GM21825 (cell line): ENCODE results near the gene GPR108.
"Not testable (repeated sequence)": the region's sequence is repeated elsewhere in the genome, so short reads cannot be mapped to it uniquely, and the experiment has no call there.

Experiments used
- ATAC-seq: cut with Tn5 transposase; IDR thresholded peaks from one replicate; pipeline ENCODE4 v1.9.1; 2021; ENCODE audit warnings: mild to moderate bottlenecking, moderate library complexity; ENCODE audit not compliant: unreplicated experiment

The GPR108 gene

DNA sequence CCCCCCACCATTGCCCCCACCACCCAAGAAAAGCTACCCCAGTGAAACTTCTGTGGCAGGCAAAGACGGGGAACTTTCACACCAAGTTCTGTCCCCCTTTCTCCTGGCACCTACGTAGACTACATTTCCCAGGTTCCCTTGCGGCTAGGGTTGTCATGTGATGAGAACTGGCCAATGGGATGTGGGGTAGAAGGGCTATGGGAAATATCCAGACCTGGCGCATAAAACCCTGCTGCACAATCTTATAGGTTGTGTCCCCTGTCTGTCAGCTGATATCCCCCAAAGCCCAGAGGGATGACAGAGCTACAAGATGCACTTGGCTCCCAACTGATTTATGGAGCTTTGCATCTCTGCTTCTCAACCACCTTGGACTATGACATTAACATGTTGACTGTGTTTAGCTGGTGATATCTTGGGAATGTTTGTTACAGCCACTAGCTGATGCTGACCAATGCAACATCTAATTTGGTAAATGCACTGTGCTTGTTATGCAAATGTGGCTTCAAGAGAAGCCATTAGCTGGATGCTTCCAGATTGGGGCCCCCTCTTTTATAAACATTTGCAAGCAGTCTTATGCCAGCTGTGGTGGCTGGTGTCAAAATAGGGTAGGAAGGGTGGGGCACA, 23.8 kb upstream of the GPR108 start:
- no peak for ATAC-seq

DNA sequence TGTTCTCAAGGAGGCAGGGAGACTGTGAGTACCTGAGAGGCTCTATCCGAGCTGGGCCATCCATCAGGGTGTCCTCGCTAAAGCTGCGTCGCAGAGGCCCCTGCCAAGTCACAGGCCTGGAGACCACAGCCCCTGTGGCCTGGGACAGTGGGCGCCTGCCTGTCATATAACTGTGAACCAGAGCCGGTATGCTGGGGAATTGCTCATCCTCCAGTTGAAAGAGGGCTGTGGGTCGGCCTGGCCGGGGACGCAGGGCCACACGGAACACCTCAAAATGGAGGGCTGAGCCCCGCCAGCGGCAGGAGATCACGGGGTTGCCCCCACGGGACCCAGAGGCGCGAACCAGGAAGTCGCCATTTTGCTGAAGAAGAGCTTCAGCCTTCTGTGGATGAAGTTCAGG, 23.2 kb upstream of the GPR108 start:
- no peak for ATAC-seq

DNA sequence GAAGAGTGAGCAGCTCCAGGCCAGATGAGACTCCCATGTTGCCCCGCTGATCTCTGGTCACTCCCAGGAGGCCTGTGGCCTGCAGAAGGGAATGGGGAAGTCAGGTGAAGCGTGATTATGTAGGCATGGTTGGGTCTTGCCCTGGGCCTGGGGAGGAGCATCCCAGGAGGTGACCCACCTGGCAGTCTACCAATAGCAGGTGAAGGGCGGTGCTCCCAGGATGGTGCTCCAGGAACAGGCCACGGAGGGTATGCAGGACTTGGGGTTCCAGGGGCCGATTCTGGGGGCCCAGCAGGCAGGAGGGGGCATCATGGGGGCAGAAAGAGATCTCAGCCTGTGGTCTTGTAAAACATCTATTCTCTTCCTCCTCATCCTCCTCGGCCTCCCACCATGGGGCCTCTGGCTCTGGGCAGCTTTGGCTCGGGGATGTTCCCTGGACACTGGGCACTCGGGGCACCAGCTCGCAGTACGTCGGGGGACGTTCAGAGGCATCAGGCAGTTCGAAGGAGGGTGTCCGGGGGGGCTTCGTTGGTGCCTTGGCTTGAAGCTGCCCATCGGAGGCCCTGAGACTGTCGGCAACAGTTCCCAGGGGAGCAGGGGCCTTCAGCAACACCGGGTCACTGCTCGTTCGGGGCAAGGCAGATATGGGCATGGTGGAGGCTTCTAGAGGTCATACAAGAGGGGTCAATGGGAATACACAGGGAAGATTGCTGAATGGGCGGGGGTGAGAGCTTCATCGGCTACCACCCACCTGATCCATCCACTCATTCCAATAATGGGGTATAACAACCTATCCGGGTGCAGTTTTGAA, 17.5 kb upstream of the GPR108 start:
- ATAC-seq: no peak

DNA sequence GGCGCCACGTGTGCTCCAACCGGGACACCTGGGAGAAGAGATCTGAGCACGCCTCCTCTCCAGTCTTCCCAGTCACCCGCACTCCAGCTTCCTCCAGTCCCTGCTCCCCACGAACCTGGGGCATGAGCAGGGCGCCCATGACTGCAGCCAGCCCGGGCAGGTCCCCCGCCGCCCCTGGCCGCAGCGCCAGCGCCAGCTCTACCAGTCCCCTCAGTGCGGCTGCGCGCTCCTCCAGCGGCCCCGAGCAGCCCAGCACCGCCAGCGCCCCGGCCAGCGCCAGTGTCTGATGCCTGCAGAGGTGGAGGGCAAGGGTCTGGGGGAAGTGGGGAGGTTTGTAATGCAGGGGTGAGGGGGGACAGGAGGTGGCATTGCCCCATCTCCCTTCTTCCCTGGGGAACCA, 16.8 kb upstream of the GPR108 start:
- ATAC-seq: no peak

DNA sequence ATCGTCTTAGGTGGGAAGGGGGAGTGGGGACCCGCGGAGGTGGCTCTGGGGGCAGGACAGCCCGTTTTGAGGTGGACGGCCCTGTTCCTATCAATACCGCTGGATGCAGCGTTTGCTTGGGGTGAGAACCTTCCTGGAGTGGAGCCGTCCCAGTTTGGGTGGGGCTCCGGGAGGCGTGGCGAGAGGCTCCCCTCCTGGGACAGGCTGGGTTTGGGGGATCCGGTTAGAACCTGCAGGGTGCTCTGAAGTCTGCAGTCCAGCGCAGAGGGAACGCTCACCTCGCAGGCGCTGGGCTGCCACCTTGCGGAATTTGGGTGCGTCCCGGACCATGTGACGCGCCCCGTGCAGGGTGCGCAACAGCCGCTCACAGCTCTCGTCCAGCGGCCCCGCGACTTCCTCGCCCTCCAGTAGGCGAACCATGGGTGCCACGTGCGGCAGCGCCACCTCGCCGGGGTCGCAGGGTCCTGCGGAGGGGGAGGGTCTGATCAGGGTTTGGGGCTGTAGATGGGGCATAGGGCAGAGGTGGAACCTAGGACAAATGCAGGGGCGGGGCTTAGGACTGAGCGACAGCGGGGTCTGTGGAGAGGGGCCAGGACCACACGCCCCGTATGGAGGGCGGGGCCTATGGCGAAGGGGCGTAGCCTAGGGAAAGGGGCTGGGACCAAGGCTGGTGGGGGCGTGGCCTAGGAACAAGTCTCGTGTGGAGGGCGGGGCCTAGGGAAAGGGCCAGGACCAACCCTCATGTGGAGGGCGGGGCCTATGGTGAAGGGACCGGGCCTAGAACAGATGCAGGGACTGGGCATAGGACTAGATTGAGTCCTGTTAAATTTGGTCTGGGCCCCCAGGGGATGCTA, 16.0 kb upstream of the GPR108 start:
- peak; percentile 74 for ATAC-seq

DNA sequence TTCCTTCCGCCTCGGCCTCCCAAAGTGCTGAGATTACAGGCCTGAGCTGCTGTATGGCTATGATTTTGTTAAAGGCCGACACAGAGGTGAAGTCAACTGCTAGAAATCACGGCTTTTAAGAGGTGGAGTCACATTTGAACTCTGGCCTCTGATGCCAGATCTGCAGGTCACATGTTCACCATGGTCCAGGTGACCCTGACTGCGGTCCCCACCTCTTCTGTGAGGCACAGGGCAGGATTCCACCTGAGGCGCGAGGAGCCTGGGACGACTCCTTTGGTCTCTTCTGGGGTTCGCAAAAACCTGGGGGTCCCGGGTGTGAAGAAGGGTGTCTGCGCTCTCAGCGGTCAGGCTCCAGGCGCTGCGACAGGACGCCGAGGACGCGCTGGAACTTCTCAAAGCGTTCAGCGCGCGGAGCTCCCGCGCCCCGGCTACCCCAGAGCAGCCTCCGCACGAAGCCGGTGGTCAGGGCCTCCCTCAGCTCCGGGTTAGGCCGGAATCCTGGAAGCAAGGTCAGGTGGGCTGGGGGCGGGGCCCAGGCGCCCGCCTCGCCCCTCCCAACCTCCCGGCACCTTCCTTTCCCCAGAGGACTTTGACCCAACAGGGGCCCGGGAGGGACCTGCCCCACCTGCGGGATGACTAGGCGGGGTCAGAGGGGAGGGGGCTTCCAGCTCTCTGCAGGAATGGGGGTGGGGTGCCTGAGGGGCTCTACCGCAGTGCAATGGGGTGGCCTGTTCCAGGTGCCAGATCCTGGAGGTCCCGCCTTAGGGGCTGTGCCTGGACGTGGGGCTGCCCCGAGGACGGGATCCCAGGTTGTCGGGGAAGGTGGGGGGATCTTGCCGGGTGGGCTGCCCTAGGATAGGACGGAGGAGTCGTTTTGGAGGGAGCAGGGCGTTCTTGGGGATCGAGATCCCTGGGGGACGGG, 15.1 kb upstream of the GPR108 start:
- no peak for ATAC-seq

DNA sequence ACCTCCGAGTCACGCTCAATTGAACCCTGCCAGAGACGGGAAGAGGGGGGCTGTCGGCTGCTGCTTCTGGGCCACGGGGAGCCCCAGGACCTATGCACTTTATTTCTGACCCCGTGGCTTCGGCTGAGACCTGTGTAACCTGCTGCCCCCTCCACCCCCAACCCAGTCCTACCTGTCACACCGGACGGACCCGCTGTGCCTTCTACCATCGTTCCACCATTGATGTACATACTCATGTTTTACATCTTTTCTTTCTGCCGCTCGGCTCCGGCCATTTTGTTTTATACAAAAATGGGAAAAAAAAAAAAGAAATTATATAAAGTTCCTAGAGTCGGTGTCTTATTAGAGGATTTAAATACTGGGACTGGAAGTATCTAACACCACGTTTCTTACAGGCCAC, 13.8 kb upstream of the GPR108 start:
- no peak for ATAC-seq

DNA sequence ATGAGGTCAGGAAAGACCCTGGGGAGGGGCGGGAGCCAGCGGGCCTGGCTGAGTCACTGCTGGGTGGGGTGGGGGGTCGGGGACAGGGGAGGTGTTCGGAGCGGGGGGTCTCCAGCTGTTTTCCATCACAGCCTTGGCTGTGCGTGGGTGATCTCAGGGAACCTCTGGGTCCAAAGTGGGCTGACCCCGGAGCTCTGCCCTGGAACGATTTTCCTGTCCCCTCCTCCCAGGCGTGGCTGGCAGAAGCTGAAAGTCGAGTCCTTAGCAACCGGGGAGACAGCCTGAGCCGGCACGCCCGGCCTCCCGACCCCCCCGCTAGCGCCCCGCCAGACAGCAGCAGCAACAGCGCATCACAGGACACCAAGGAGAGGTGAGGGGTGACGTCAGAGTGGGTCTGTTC, 12.7 kb upstream of the GPR108 start:
- no peak for ATAC-seq

DNA sequence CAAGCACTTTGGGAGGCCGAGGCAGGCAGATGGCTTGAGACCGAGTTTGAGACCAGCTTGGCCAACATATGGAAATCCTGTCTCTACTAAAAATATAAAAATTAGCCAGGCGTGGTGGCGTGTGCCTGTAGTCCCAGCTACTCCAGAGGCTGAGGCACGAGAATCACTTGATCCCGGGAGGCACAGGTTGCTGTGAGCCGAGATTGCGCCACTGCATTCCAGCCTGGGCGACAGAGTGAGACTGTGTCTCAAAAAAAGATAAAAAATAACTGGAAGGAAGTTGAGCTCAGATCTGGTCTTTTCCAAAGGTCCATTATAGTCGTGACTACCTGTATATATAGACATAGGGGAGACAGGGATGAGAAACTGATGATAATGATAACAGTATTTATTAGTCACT, 11.2 kb upstream of the GPR108 start:
- not testable (repeated sequence) for ATAC-seq

DNA sequence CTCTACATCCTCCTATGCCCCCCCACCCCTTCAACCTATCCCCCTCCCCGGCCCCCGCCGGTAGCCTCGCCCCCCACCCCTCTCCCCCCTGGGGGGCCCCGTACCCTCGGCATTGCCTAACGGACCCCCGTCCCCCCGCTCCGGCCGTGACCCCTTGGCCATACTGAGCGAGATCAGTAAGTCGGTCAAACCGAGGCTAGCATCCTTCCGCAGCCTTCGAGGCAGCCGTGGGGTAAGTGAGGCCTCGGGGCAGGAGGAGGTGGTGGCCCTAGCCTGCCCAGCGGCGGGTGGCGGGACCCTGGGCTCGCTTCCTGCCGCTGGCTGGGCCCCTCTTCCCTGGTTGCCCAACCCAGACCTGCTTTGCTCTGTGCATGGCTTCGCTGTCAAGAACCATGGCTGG, 8.6 kb upstream of the GPR108 start:
- no peak for ATAC-seq

DNA sequence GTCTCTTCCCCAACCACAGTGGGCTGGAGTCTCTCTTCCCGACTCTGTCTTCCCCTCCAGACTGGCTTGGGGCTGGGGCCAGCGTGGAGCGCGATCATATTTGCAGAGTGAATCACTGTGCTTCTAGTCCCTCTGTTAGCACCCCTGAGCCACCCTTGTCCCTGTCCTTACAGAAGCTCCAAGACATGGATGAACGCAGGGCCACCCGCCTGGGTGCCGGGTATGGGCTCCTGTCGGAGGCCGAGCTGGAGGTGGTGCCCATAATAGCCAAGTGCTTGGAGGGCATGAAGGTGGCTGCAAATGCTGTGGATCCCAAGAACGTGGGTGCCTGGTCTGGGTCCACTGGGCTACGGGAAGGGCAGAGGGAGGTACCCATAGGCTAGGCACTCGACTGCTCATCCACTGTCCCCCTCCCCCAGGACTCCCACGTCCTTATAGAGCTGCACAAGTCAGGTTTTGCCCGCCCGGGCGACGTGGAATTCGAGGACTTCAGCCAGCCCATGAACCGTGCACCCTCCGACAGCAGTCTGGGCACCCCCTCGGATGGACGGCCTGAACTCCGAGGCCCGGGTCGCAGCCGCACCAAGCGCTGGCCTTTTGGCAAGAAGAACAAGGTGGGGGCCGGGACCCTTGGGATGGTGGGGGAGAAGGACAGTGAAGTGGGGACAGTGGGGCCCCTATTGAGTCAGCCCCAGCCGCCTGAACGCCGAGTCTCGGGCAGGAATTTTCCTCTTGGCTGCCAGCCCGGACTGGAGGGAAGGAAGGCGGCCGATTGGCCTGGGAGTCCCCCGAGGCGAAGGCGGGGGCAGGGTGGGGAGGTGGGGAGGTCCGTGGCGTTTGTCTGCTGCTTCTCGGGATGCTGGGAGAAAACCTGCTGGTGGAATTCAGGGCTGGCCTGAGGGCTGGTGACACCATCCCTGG, 7.3 kb upstream of the GPR108 start:
- no peak for ATAC-seq

DNA sequence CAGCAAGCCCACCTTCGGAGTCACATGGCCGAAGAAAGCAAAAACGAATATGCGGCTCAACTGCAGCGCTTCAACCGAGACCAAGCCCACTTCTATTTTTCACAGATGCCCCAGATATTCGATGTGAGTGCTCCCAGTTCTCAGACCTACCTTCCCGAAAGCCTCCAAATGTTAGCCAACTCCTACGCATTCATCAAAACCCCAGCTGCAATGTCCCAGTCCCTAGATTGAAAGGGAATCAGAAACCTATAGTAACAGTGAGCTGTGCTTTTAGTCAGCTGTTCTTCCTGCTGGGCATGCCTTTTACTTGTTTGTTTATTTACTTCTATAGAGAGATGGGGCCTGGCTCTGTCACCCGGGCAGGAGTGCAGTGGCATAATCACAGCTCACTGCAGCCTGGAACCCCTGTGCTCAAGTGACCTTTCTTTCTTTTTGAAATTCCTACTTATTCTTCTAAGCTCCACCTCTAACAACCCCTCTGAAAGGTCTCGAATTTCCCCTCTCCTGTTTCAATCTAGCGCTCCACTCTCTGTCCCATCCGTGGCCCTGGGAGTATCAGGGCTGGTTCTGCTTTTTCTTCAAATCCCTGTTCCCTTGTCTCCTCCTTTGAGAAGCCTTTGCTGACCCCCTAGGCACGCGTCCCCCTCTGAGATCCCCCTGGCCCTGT, 6.5 kb upstream of the GPR108 start:
- ATAC-seq: no peak

DNA sequence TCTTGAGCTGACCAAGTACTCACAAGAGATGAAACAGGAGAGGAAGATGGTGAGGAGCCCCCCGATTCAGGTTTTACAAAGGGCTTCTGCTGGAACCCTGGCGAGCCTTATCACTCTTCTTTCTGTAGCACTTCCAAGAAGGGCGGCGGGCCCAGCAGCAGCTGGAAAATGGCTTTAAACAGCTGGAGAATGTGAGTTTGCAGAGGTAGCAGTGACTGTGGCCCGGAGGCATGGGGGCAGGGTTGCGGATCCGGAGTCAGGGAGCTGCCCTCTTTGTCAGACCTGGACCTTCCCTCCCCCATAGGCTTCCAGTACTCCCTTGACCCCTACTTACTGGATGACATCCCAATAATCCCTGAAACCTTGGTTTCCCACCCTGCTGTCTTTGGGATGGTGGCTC, 5.7 kb upstream of the GPR108 start:
- no peak for ATAC-seq

DNA sequence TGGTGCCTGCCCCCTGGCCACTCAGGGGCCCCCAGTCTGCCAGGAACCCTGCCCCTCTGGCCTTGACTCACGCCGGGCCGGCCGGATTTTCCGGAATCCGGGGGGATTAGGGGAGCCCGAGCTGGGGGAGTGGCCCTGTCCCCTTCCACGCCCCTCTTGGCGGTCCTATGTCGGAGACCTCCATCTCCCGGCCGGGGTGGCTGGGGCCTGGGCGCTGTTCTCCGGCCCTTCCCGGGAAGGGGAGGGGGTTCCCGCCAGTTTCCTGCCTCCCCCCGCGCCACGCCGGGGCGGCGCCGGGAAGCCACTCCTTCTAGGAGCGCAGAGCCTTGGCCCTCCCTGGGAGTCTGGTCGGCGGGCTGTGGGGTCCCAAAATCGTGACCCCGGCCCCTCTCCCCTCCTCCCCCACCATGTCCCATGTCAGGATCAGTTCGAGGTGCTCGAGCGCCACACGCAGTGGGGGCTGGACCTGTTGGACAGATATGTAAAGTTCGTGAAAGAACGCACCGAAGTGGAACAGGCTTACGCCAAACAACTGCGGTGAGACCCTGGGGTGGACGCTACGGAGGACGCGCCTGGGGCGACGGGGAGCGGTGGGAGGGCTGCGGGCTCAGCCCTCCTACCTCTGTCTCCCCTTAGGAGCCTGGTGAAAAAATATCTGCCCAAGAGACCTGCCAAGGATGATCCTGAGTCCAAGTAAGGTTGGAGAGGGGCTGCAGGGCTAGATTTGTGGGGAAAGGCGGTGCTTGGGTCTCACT, 3.4 kb upstream of the GPR108 start:
- no peak for ATAC-seq

DNA sequence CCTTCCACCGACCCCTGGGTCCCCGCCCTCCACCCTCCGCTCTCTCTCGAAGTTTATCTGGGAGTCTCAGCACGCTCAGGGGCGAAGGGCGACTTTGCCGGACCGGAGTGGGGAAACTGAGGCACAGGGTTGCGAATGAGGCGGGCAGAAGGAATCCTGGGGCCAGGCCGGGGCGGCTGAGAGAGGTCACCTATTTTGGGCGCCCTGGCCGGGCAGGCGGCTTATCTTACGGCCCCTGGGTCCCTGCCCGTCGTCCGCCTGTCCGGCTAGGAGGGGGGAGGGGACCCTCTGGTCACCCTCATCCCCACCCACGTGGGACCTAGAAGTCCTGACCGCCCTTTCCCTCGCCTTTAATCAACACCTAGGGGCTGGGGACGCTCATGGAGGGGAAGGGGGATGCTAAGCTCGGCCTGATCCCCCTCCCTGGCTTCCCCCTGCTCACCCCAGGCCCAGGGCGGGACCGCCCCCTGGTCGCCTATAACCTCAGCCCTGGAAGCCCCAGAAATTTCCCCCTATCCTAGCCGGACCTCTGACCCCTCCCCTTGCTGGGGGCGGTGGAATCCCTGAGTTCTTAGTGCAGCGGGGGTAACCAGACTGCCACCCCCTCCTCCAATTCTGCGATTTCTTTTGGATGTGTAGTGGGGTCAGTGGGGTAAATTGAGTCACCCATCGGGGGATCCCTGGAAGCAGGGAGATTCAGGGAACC, 2.7 kb upstream of the GPR108 start:
- no peak for ATAC-seq

DNA sequence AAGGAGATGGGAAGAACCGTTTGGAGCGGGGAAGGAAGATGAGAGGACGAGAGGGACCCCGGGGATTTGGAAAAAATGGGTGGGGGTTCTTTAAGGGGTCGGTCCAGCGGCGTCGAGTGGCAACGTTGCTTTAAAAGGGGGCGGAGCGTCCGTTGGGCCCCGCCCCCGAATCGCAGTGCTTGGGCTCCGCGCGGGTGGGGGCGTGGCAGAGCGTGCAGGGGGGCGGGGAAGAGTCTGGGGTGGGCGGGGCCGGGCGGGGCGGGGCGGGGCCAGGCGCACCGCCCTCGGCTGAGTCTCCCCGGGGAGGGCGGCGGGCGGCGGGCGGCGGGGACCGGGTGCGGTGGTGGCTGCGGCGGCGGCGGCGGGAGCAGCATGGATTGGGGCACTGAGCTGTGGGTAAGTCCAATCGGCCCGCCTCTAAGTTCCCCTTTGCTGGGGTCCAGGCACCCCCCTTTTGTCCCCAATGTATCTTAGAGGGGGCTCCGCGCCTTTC, 2.1 kb upstream of the GPR108 start, which contains the start of gene TRIP10:
TSS of gene TRIP10 (plus strand) at position 291 of the 493 bp plus-strand sequence. CDS start at position 373, 82 bp downstream.
- no peak for ATAC-seq

DNA sequence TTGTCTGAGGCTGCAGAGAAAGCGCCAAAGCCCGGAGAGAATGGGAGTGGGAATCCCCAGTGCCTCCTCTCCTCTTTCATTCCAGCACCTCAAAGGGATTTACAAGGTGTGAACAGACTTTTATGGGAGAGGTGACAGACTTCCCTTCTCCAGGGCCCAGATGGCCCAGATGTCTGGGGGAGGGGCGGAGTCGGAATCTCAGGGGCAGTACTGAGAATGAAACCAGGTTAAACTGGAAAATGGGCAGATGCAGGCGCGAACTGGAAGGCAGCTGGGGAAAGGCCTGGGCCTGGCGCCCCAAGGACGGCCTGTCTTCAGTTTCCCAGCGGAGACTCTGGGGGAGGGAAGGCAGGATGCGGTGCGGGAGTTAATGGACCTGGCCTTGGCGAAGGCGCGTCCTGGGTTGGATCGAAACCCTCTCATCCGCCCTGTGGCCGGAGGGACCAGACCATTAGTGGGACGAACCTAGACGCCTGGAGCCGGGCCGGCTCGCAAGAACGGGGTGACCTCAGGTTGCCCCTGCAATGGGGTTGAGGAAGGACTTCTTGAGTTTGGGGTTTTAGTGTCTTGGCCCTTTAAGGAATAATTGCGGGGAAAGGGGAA, 1.5 kb upstream of the GPR108 start:
- ATAC-seq: no peak
